Neuronal stem cell (in vitro differentiated cells): ENCODE results near the gene IL17A. TPM values are rescaled to one million over a fixed set of nuclear protein-coding genes. Genes with fewer than 3 reads are reported as not detected.

ENCODE experiments used
- small RNA-seq: library from polyadenylated mRNA; stranded (forward); fragments of <200 nt; extraction: miRNeasy Mini kit (QIAGEN cat#:217004); gene quantifications from one replicate; pipeline ENCODE3, GENCODE V24; 2013; ENCODE audit not compliant: insufficient read depth

Gene IL17A

Small RNAs within 50 kb of the gene (small RNA-seq; reads per million reads assigned to genes)
- gene MIR133B (not detected), gene MIR206 (not detected)
